Testis (tissue), 3 donors: ENCODE results near the gene FOXK1. TPM values are rescaled to one million over a fixed set of nuclear protein-coding genes. Genes with fewer than 3 reads are reported as not detected.
A peak's percentile ranks its signal among the peaks of the same experiment; 100 is the strongest.

ENCODE experiments used
- DNase-seq: peaks from one replicate; pipeline ENCODE4 v3.0.0-alpha.2; 2019
- H3K27ac ChIP-seq, 2 donors: fragments of 200-600 bp; sonication (generic); one replicate each; pipeline ENCODE4 v1.5.1; 2019
- H3K27me3 ChIP-seq: fragments of 200-600 bp; sonication (generic); one replicate; pipeline ENCODE4 v1.5.1; 2019
- H3K36me3 ChIP-seq: fragments of 200-600 bp; sonication (generic); one replicate; pipeline ENCODE4 v1.5.1; 2017; ENCODE audit warnings: low read depth; ENCODE audit errors: missing control alignments
- H3K4me1 ChIP-seq: fragments of 200-600 bp; sonication (generic); one replicate; pipeline ENCODE4 v1.5.1; 2019
- H3K4me3 ChIP-seq, 2 donors: fragments of 200-600 bp; sonication (generic); one replicate each; pipeline ENCODE4 v1.5.1; 2017 to 2019
- H3K9me3 ChIP-seq: fragments of 200-600 bp; sonication (generic); one replicate; pipeline ENCODE4 v1.5.1; 2017
- POLR2A ChIP-seq: fragments of 450-650 bp; IDR thresholded peaks from one replicate; pipeline ENCODE4 v1.6.1; 2017; ENCODE audit warnings: antibody characterized with exemption, mild to moderate bottlenecking, moderate library complexity
- WGBS, 2 donors: methylation state at CpG; one replicate each; pipeline ENCODE4 v1.1.5; 2018; 5-methylcytosine and 5-hydroxymethylcytosine counted together
- intact Hi-C: fragments of 100-400 bp; cut with DNase I; formaldehyde crosslinking; loops from one replicate; pipeline ENCODE4 v1.15.1; 2023; ENCODE audit warnings: low total_unique reads
- polyA plus RNA-seq: library from polyadenylated mRNA; stranded (reverse); fragments of 350-450 nt; fragmentation: Illumina TruSeq; extraction: RNeasy Lipid Tissue Mini Kit (QIAGEN cat#74804); gene quantifications from one replicate; pipeline ENCODE4 v1.2.3, GENCODE V29; 2014; ENCODE audit warnings: low read depth, low replicate concordance; ENCODE audit not compliant: insufficient read depth
- total RNA-seq, 2 donors: library from RNA; depleted of rRNA; stranded (reverse); fragments of >200 nt; gene quantifications; one replicate each; pipeline ENCODE4 v1.2.3, GENCODE V29; 2016
- TF ChIP-seq, protein P1 (sequence below), 3 experiments: fragments of 450-650 bp in 2 of 3; fragments of 200-600 bp in 1 of 3; sonication (generic) in 1 of 3; IDR thresholded peaks; one replicate each; pipeline ENCODE4 v1.5.1; 2016 to 2019; ENCODE audit warnings: antibody characterized with exemption in 3 of 3, mild to moderate bottlenecking in 2 of 3, moderate library complexity in 1 of 3

Gene FOXK1
- total and polyA plus RNA-seq, 3 donors from 2014 or later, result 21.9 to 65.2 (median 56.7) TPM

DNA sequence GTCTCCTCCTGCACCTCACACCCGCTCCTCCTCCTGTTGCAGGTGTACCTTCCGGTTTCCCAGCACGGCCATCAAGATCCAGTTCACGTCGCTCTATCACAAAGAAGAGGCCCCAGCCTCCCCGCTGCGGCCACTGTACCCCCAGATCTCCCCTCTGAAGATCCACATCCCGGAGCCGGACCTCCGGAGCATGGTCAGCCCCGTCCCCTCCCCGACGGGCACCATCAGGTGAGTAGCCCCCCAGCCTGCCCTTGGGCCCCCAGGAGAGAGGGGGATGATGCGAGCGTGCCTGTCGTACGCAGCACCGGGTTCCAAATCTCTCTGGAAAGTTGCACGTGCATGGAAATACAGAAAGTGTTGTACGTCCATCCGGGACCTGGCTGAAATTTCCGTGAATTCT is 58.7 kb downstream of the FOXK1 start:
- WGBS, 2 donors, result 91 to 94% methylated on average over 22 of the region's 22 CpGs
- intact Hi-C loops, result loop anchor here (10.0 kb wide), 1 partner anchor 56 kb away; the partner anchor contains the start of gene FOXK1
- DNase-seq, result no peak
- H3K9me3 ChIP-seq, result no peaks in the 10 kb centered on the region
- no peak overlapping the region for H3K4me3 ChIP-seq
- no peaks in the 10 kb centered on the region for H3K27me3 ChIP-seq
- TF ChIP-seq POLR2A, result no peak
- TF ChIP-seq, protein P1, sequence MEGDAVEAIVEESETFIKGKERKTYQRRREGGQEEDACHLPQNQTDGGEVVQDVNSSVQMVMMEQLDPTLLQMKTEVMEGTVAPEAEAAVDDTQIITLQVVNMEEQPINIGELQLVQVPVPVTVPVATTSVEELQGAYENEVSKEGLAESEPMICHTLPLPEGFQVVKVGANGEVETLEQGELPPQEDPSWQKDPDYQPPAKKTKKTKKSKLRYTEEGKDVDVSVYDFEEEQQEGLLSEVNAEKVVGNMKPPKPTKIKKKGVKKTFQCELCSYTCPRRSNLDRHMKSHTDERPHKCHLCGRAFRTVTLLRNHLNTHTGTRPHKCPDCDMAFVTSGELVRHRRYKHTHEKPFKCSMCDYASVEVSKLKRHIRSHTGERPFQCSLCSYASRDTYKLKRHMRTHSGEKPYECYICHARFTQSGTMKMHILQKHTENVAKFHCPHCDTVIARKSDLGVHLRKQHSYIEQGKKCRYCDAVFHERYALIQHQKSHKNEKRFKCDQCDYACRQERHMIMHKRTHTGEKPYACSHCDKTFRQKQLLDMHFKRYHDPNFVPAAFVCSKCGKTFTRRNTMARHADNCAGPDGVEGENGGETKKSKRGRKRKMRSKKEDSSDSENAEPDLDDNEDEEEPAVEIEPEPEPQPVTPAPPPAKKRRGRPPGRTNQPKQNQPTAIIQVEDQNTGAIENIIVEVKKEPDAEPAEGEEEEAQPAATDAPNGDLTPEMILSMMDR (IDR thresholded peaks at IDR 0.05), result no peak
- no peaks in the 10 kb centered on the region for H3K36me3 ChIP-seq
- H3K4me1 ChIP-seq, result peaks cover 41% of the 10 kb centered on the region
- no peak overlapping the region for H3K27ac ChIP-seq

DNA sequence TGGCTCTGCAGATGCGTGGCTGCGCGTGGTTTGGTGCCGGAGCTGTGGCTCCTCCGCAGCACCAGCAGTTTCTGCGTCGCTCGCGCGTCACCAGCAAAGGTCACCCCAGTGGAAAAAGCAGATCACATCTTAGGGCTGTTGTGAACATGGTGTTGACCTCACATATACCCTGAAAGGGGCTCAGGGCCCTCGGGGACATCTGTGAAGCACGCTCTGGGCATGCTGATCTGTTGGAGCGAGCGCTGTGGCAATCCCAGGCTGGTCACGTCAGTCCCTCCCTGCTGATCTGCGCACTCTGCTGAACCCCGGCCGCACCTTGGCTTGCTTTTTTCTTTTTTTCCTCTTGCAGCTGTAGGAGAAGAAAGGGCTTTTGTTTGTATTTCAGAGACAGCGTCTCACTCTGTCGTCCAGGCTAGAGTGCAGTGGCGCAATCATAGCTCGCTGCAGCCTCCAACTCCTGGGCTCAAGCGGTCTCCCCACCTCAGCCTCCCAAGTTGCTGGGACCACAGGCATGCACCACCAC is 60.0 kb downstream of the FOXK1 start:
- Histone ChIP-seq H3K36me3 (no peaks in the 10 kb centered on the region), H3K4me1 (peaks cover 52% of the 10 kb centered on the region), H3K9me3 (no peaks in the 10 kb centered on the region), H3K27ac (peak overlapping the region; percentile 38 to 39), H3K27me3 (no peaks in the 10 kb centered on the region), H3K4me3 (no peak overlapping the region)
- TF ChIP-seq, protein P1 (IDR thresholded peaks at IDR 0.05), result no peak
- TF ChIP-seq POLR2A, result no peak
- 76 to 85% methylated on average over 23 of the region's 23 CpGs for WGBS, 2 donors
- intact Hi-C loops, result loop anchor here (10.0 kb wide), 1 partner anchor 57 kb away; the partner anchor contains the start of gene FOXK1
- DNase-seq, result peak; percentile 79

DNA sequence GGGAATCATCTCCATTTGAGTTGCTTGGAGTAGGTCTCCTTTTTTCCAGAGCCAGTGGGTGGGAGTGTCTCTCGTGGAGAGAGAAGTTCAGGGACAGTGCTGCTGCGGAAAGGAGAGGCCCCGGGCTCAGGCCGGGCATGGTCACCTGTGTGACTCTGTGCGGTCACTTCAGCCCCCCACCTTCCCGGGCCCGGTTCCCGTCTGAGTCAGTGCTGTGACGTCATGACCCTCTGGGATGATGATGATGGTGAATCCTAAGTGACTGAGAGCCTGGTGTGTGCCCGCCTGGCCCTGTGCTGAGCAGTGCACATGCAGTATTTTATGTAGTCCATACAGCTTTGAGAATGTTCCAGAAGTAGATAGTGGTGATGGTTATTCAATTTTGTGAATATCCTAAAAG is 60.8 kb downstream of the FOXK1 start:
- intact Hi-C loops, result loop anchor here (10.0 kb wide), 1 partner anchor 58 kb away; the partner anchor contains the start of gene FOXK1
- Histone ChIP-seq H3K4me3 (no peak overlapping the region), H3K27me3 (no peaks in the 10 kb centered on the region), H3K36me3 (no peaks in the 10 kb centered on the region), H3K9me3 (no peaks in the 10 kb centered on the region), H3K4me1 (peaks cover 52% of the 10 kb centered on the region), H3K27ac (peak overlapping the region; percentile 3 to 89)
- 87 to 91% methylated on average over 4 to 8 of the region's 10 CpGs for WGBS, 2 donors
- TF ChIP-seq, protein P1 (IDR thresholded peaks at IDR 0.05), result no peak
- TF ChIP-seq POLR2A, result no peak
- no peak for DNase-seq

DNA sequence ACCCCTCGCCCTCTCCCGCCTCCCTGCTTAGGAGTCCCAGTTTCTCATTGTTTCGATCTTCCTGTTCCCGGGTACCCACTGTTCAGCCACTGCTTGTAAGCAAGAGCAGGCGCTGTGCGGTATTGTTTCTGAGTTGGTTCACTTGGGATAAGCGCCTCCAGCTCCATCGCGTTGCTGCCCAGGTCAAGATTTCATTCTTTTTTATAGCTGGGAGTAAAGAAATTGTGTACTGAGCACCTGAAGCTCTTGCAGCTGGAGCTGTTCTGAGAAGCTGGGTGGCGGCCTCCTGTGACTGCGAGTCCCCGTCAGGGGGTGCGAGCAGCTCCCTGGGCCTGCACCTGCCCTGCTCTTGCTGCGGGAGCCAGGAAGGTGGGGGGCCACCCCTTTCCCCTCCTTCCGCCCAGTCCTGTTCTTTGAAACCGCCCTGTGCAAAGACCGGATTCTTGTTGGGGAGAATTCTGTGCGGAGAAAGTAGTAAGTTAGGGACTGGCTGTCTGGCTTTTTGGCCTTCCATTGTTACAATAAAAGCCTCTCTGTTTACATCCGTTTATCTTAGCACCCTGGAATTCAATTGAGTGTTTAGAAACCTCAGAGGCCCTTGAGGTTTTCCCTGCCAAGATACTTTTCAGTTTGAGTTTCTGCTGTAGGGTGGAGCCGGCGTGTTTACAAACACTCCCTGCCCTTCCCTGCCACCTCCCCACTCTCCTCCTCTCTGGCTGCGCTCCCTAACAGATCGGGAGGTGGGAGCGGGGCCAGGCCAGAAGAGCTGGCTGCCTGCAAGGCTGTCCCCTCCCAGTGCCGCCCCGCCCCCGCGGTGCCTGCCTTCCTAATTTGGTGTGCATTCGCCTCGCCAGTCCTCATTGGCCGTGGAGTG is 62.5 kb downstream of the FOXK1 start:
- H3K4me3 ChIP-seq, result no peak overlapping the region
- DNase-seq, result peak; percentile 98
- intact Hi-C loops, result loop anchor here (10.0 kb wide), 1 partner anchor 60 kb away; the partner anchor contains the start of gene FOXK1
- TF ChIP-seq, protein P1 (IDR thresholded peaks at IDR 0.05), result no peak
- TF ChIP-seq POLR2A, result no peak
- no peaks in the 10 kb centered on the region for H3K36me3 ChIP-seq
- 28 to 34% methylated on average over 24 to 31 of the region's 31 CpGs for WGBS, 2 donors
- H3K27ac ChIP-seq, result peak overlapping the region; percentile 72 to 89
- H3K27me3 ChIP-seq, result no peaks in the 10 kb centered on the region
- peaks cover 39% of the 10 kb centered on the region for H3K4me1 ChIP-seq
- no peaks in the 10 kb centered on the region for H3K9me3 ChIP-seq
